GM18499 (cell line): ENCODE measurements around the gene ANKRD11.

Experiments
- ATAC-seq: cut with Tn5 transposase; IDR thresholded peaks from one replicate; pipeline ENCODE4 v1.9.1; 2021; ENCODE audit warnings: moderate number of reproducible peaks; ENCODE audit not compliant: insufficient read depth, unreplicated experiment

ANKRD11 gene

DNA sequence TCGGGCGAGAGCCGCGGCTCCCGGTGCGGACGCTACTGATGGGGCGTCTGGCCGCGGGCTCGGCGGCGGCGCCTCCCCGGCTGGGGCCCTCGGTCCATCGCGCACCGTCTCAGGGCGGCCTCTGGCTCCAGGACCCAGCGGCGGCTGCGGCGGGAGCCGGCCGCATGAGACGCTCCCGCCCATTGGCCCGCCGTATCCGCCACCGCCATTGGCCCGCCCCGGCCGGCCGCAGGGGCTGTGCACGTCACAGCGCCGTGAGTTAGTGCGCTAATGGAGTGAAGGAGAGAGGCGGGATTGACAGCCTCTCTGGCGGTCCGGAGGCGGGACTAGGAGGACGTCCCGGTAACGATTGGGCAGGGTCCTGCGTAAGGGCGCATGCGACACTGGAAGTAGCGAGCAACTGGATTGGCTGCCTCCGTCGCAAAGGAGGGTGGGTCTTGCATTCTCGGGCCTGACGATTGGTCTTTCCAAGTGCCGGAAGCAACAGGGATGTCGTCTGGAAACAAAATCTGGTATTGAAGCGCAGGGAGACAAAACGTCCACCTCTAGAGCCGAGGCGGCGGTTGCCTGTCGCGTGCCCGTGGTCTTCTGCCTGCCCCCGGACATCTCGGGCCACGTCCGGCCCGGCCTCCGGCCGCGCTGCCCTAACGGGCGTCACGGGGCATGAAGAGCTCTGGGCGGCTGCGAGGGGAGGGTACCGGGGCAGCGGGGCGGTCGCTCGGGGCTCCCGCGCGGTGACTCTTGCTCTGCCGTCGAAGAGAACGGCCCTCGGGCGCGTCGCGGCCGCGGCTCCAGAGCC lies at the start of gene ANKRD11:
Gene ANKRD11 (minus strand): TSS at position 123 of the 799 bp plus-strand sequence. CDS start 173,542 bp downstream, outside the sequence.
- ATAC-seq: peak; percentile 88

DNA sequence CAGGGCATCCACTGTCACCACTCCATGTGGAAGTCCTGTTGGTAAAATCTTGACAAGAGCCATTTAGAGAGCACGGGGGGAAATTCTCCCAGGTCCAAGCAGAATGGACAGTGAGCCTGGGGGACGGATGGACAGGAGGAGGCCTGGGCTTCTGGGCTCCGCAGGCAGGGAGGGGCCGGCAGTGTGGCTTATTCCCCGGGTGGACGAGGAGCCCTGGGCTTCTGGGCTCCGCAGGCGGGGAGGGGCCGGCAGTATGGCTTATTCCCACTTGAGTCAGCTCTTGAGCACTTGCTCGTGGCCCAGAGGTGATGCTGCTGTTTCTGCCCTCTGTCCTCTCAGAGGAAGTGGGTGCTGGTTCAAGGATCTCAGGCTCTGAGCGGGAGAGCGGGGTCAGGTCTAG lies 47.9 kb upstream of the ANKRD11 start:
- no peak for ATAC-seq

DNA sequence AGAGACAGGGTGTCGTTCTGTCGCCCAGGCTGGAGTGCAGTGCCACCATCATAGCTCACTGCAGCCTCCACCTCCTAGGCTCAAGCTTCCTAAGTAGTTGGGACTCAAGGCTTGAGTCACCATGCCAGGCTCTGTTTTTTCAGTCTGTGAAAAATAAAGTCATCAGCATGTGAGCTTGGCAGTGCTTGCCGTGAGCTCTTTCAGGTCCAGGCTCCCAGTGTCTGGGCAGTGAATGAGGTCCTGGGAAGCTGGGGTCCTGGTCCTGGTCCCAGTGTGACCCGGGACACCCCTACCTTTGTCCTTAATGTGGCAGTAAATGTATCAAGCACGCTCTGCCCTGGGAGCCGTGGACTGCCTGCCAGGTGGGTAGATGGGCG lies 47.2 kb upstream of the ANKRD11 start:
- ATAC-seq: no peak

- ATAC-seq: no peak
Observed at GRCh38 chr16:89536886-89537548, 46.7 kb upstream of the ANKRD11 start.

DNA sequence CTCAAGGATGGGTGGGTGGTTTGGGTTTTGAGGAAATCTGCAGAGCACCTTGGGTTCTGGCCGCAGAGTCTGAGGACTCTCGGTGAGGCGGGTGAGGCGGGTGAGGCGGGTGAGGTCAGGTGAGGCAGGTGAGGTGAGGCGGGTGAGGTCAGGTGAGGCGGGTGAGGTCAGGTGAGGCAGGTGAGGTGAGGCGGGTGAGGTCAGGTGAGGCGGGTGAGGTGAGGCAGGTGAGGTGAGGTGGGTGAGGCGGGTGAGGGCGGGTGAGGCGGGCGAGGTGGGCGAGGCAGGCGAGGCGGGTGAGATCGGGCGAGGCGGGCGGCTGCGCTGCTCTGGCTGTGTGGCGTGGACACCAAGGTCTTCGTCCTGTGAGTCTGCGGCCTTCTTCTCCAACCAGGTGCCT lies 46.0 kb upstream of the ANKRD11 start:
- ATAC-seq: no peak

- ATAC-seq: no peak
Observed at GRCh38 chr16:89534252-89534756, 43.9 kb upstream of the ANKRD11 start.

DNA sequence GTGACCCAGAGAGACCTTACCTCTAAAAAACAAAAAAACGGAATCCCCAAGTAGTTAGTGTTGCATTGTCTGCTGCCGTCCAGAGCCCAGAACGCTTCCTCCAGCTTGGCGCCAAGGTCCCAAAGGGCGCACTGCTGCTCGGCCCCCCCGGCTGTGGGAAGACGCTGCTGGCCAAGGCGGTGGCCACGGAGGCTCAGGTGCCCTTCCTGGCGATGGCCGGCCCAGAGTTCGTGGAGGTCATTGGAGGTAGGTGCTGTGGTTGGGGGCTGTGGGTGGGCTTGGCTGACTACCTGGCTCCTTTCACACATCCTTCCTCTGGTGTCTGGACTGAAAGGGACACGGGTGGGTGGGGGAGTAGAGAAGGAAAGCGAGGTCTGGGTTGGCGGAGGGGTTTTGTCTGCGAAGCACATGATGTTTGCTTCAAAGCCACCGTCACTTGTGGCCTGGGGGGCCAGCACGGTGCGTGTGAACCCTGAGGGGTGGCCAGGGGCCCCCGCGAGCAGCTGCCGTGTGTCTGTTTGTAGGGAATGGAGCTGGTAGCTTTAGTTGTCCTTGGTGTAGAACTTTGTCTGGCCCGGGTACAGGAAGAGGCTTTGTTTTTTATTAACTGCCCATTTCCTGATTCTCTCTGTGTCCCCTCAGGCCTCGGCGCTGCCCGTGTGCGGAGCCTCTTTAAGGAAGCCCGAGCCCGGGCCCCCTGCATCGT lies 41.6 kb upstream of the ANKRD11 start:
- ATAC-seq: no peak

DNA sequence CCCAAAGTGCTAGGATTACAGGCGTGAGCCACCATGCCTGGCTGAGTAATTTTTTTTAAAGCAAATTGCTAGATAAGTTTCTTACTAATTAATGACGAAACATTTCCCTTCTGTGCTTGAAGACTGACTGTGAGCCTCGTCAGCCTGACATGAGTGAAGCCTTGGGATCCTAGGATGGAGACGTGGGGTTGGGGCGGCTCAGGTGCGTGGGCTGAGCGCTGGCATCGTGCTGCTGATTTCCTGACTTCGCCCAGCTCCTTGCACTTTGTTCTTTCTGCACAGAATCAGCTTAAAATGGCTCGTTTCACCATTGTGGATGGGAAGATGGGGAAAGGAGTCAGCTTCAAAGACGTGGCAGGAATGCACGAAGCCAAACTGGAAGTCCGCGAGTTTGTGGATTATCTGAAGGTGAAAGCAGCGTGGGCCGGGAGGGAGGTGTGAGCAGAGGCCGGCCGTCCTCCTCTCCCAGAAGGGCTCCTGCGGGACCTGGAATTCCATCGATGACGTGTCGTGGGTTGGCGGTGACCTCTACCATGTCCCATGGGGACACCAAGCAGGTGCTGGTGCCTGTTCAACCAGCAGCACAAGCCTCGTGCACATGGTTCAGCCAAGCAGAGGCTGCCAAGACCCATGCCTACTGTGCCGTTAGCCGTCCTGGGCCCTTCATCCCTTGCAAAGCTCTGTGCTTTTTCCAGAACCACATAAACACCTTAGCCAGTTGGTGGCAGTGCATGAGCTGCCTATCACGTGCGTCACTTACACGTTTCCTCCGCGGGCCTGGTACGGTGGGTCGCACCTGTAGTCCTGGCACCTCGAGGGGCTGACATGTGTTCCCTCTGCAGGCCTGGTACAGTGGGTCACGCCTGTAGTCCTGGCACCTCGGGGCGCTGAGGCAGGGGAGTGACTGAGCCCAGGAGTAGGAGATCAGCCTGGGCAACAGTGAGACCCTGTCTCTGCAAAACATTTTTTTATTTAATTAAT lies 40.3 kb upstream of the ANKRD11 start:
- ATAC-seq: no peak

DNA sequence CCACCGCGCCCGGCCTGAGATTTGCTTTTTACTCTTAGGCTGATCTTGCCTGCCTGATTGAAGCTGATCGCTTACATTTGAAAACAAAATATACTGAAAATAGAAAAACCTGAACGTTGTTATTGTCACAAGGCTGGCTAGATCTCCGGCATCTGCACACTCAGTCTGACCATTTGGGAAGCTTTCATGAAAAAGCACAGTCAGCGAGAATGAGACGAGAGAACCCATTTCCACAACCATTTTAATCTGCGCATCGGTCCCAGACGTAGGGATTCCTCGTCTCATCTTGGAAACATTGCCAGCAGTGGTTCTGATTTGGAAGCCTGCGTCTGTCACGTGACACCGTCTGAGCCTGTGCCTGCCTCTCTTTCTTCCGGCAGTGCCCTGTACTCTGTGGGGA lies 38.7 kb upstream of the ANKRD11 start:
- ATAC-seq: no peak

DNA sequence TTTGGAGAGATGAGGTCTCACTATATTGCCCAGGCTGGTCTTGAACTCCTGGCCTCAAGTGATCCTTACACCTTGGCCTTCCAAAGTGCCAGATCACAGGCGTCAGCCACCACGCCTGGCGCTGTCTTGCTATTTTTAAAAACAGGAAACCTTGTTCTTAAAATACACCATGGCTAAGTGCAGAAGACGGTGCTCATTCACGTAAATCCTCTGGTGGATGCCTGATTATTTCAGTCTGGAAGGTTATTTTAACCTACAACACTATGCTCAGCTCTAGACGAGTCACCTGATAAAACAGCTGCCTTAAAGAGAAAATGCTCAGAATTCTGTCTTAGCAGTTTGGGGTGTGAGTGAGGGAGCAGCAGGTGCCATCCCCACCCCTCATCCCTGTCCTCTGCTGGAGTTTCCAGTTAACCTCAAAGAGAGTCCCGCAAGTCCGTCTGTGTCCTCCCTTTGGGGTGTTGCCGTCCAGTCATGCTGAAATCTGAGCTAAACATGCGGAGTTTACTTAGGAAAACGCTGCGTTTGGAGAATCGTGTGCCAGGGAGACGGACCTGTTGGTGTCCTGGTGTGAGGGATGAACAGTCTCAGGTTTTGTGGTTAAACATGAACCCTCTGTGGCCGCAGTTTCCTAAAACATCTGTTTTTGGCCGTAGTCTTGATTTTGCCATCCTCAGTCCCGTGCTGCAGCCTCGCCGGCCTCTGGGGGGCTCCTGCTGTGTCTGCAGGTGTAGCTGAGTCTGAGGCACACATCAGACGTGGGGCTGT lies 35.0 kb upstream of the ANKRD11 start:
- no peak for ATAC-seq

DNA sequence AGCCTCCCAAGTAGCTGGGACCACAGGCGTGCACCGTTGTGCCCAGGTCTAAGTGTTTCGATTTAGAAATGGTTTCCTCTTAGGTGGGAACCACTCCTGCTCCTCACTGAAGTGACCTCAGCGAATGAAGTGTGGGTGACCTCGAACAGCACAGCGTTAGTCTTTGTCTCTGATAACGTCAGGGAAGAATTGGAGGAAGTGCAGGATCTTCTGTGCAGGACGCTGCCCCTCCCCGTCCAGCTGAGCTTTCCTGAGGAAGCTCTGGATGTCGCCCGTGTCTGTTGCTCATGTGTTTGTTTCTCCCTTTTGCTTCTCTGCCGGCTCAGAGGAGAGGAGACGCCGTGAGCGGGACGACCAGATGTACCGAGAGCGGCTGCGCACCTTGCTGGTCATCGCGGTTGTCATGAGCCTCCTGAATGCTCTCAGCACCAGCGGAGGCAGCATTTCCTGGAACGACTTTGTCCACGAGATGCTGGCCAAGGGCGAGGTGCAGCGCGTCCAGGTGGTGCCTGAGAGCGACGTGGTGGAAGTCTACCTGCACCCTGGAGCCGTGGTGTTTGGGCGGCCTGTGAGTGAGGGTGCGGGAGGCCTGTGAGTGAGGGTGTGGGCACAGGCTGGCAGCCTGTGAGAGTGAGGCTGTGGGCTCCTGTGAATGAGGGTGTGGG lies 33.5 kb upstream of the ANKRD11 start:
- no peak for ATAC-seq

DNA sequence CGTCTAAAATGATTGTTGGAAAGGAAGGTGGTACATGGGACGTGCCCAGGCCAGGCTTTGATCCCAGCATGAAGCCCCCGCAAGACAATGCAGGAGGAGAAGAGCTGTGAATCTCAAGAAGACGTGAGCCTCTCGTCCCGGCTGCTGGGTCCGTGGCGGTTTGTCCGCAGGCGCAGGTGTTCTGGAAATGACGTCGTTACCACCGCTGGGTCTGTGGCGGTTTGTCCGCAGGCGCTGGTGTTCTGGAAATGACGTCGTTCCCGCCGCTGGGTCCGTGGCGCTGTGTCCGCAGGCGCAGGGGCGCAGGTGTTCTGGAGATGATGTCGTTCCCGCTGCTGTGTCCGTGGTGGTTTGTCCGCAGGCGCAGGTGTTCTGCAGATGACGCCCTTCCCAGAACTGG lies 31.9 kb upstream of the ANKRD11 start:
- no peak for ATAC-seq

GRCh38 chr16:89519881-89520280 lies 29.5 kb upstream of the ANKRD11 start:
- ATAC-seq: no peak

- no peak for ATAC-seq
Observed at GRCh38 chr16:89517128-89517527, 26.8 kb upstream of the ANKRD11 start.

DNA sequence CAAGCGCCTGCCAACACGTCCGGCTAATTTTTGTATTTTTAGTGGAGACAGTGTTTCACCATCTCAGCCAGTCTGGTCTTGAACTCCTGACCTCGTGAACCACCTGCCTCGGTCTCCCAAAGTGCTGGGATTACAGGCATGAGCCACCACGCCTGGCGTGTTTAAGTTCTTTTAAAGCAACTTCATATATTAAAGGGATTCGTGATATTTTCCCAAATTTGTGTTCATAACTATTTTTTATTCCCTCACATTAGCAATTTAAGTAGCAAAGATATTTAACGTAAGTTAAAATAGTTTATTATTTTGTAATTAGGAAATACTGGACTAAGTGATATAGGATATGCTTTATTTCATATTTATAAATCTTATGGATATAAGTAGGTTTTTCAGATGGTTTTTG lies 22.1 kb upstream of the ANKRD11 start:
- ATAC-seq: no peak

DNA sequence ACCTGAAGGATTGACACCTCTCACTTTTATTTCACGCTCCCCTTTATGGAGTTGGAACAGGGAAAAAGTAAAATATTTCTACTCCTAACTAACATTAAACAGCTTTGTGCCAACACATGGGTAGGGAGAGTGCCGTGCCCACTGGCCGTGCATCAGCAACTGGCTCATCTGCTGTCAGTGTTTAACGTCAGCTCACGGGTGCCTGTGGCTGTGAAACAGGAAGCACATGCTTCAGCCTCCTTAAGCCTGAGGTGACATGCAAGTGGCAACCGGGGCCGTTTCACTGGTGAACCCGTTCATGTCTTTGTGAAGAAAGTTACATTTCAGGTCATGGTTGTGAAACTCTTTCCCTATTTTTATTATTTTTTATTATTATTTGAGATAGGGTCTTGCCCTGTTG lies 21.0 kb upstream of the ANKRD11 start:
- no peak for ATAC-seq

- ATAC-seq: no peak
Observed at GRCh38 chr16:89510526-89510925, 20.2 kb upstream of the ANKRD11 start.

GRCh38 chr16:89507834-89508590 lies 17.7 kb upstream of the ANKRD11 start, which contains the start of gene SPG7:
TSS of gene SPG7 (plus strand) at chr16:89508403. CDS start at chr16:89508418, 15 bp downstream.
- ATAC-seq: peak; percentile 44
